HG03520 (cell line): ENCODE data around the gene ZMYND8.
"Not testable (repeated sequence)": the region's sequence is repeated elsewhere in the genome, so short reads cannot be mapped to it uniquely, and the experiment has no call there.

Source experiments
- ATAC-seq: cut with Tn5 transposase; IDR thresholded peaks from one replicate; pipeline ENCODE4 v1.9.1; 2021; ENCODE audit warnings: mild to moderate bottlenecking, moderate library complexity; ENCODE audit not compliant: unreplicated experiment

Gene ZMYND8

GRCh38 chr20:47314647-47315338 is 41.7 kb downstream of the ZMYND8 start:
- ATAC-seq = no peak

- no peak for ATAC-seq
Observed at GRCh38 chr20:47311967-47312681, 44.4 kb downstream of the ZMYND8 start.

GRCh38 chr20:47311211-47311610 is 45.3 kb downstream of the ZMYND8 start:
- ATAC-seq = no peak

GRCh38 chr20:47310729-47311128 is 45.8 kb downstream of the ZMYND8 start:
- ATAC-seq = no peak

- ATAC-seq = no peak
Observed at GRCh38 chr20:47309806-47310426, 46.6 kb downstream of the ZMYND8 start.

- no peak for ATAC-seq
Observed at GRCh38 chr20:47309394-47309793, 47.1 kb downstream of the ZMYND8 start.

- not testable (repeated sequence) for ATAC-seq
Observed at GRCh38 chr20:47307569-47307968, 48.9 kb downstream of the ZMYND8 start.

- no peak for ATAC-seq
Observed at GRCh38 chr20:47306755-47307370, 49.6 kb downstream of the ZMYND8 start.

GRCh38 chr20:47306095-47306494 is 50.4 kb downstream of the ZMYND8 start:
- no peak for ATAC-seq

GRCh38 chr20:47305667-47306066 is 50.8 kb downstream of the ZMYND8 start:
- no peak for ATAC-seq

GRCh38 chr20:47304287-47304686 is 52.2 kb downstream of the ZMYND8 start:
- ATAC-seq = no peak

- no peak for ATAC-seq
Observed at GRCh38 chr20:47303736-47304135, 52.8 kb downstream of the ZMYND8 start.

- ATAC-seq = no peak
Observed at GRCh38 chr20:47300071-47300470, 56.4 kb downstream of the ZMYND8 start.

GRCh38 chr20:47298624-47299023 is 57.9 kb downstream of the ZMYND8 start:
- no peak for ATAC-seq

GRCh38 chr20:47297746-47298145 is 58.8 kb downstream of the ZMYND8 start:
- no peak for ATAC-seq

- ATAC-seq = no peak
Observed at GRCh38 chr20:47296950-47297349, 59.5 kb downstream of the ZMYND8 start.

- no peak for ATAC-seq
Observed at GRCh38 chr20:47295921-47296426, 60.5 kb downstream of the ZMYND8 start.

- no peak for ATAC-seq
Observed at GRCh38 chr20:47295129-47295813, 61.2 kb downstream of the ZMYND8 start.

GRCh38 chr20:47293631-47294030 is 62.9 kb downstream of the ZMYND8 start:
- no peak for ATAC-seq

- ATAC-seq = no peak
Observed at GRCh38 chr20:47292581-47292980, 63.9 kb downstream of the ZMYND8 start.
